ENCODE data around the gene RNPEPL1.

The RNPEPL1 gene

DNA sequence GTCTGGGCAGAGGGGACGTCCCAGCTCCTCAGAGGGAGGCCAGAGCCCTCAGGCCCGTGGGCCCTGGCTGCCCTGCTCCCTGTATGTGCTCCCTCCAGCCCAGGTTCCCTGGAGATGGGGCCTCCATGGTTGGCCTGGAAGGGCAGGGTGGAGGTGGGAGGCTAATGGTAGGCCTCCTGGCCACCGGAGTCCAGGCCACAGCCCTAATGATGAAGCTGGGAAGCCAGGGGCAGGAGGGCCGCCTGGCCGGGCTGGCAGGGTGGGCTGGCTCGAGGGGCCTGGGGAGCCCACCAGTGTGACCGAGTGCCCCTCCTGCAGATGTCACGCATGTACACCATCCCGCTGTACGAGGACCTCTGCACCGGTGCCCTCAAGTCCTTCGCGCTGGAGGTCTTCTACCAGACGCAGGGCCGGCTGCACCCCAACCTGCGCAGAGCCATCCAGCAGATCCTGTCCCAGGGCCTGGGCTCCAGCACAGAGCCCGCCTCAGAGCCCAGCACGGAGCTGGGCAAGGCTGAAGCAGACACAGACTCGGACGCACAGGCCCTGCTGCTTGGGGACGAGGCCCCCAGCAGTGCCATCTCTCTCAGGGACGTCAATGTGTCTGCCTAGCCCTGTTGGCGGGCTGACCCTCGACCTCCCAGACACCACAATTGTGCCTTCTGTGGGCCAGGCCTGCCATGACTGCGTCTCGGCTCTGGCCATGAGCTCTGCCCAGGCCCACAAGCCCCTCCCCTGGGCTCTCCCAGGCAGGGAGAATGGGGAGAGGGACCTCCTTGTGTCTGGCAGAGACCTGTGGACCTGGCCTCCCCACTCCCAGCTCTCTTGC is 9.2 kb downstream of the RNPEPL1 start:
- no peak for DNase-seq

DNA sequence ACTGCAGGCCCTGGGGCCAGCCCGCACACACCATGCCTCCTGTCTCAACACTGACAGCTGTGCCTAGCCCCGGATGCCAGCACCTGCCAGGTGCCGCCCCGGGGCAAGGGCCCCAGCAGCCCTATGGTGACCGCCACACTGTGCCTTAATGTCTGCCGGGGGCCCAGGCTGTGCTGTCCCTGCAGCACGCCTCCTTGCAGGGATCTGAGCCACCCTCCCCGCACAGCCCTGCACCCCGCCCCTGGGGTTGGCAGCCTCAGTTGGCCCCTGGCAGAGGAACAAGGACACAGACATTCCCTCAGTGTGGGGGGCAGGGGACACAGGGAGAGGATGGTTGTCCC is 9.8 kb downstream of the RNPEPL1 start:
- no peak for DNase-seq

DNA sequence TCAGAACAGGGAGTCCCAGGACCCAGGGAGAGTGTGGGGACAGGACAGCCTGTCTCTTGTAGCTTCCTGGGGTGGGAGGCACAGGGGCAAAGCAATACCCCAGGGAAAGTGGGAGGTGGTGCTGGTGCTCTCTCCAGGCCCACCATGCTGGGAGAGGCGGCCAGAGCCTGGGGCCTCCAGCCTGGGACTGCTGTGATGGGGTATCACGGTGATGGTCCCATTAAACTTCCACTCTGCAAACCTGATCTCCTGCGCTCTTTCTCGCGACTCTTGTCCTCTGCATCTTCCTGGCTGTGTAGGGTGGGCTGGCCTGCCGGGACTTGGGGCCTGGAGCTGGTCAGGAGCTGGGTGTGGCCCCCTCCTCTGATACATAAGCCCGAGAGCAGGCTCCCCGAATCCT is 10.2 kb downstream of the RNPEPL1 start:
- DNase-seq: no peak

DNA sequence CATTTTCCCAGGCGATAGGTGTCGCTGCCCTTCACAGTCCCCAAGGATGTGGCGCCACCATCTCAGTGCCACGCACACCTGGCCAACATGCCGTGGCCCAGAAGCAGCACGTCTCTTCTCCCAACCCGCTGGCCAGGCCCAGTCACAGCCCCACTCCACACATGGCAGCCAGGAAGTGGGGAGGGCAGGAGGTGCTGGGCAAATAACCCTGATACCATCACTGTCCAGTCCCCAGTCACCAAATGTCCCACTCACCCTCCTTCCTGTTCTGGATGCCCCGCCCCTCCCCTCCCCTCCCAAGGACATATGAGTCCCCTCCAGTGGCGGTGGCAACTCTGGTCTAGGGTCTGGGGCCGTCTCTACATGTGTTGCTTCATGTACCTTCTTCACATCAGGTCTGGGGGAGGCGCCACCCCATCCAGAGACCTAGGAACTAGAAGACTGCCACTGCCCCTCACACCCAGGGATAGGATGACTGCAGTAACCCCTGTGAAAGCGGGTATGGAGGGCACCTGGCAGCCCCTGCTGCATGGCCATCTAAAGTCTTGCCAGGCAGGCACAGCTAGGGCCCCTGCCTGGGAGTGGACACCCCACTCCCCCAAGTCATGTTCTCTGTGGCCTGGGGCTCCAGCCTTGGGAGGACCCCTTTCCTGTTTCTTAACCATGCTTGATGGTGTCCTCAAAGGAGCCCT is 10.9 kb downstream of the RNPEPL1 start:
- DNase-seq: no peak

DNA sequence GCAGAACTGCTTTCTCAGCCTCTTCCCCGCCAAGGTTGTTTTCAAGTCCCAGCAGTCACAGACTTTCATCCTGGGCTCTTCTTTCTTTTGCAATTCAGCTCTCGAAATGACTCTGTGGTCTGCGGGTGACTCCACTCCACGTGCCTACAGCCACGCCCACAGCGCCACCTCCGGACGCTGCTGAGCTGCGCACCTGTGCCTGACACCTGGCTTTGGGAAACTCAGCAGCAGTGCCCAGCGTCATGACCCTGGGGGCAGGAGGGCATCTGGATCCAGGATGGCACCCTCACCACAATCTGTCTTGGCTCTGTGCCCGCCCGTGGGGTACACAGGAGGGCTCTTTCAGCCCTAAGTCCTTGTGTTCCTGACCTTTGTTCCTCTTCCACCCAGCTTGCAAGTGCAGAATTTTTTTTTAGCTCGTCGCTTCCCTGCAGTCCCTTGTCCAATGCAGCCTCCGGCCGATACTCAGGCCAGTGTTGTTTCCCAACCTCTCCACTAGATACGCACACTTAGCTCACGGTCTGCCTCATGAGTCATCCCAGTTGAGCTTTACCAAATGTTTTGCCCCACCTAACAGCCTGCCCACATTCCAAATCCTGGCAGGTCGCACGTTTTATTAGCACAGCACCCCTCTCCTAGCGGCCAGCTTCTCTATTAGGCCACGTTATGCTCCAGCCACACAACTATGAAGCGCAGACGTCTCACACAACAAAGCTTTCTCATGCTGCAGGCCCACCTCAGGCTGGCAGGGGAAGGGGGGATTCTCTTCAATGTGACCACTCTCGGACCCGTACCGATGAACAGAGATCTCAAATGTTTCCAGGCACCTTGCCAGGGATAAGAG is 11.7 kb downstream of the RNPEPL1 start:
- DNase-seq: peak; percentile 79

DNA sequence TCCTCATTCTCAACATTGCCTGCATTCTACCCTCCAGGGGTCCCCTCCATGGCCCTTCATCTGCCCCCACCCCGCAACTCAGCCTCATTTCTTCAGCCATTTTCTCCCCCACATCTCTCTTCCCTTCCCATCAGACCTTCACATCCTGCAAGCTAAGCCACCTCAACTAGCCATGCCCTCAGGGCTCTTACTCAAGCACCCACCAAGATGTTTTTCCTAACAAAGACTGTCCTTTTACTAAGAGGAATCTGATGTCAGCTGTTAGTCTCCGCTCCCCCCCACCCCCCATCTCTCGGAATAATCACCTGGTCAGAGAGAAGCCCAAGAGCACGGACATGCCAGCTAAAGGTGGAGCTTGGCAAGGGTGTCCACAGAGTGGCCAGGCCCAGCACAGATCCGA is 13.5 kb downstream of the RNPEPL1 start:
- DNase-seq: no peak

DNA sequence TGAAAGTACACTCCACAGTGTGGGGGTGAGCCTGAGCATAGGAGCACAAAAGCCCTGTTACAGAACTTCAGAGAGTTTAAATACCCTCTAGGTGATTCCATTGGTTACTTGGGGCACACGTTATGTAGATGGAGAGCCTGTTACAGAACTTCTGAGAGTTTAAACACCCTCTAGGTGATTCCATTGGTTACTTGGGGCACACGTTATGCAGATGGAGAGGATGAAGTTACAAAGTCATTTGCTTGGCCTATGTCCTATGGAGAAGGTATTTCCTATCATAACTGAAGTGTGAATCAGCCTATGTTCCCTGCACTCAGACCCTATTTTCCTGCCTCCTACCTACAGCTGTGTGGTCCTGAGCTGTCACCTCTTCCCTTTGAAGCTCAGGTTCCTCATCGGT is 14.5 kb downstream of the RNPEPL1 start:
- no peak for DNase-seq

DNA sequence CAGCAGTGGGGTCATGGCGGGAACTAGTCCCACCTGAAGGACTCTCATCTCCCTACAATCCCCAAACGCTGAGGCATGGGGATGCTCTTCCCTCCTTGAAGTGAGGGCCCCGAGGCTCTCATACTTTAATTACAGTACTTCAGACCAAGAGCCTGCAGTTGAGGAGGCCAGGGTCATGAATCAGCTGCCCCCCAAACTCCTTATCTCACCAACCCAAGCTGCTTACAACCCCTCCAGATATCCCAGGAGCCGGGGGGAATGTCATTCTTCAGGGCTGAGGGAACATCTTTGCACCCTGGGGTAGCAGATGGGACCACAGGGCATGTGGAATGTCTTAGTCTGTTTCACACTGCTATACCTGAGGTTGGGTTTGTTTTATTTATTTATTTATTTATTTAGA is 15.5 kb downstream of the RNPEPL1 start:
- no peak for DNase-seq

DNA sequence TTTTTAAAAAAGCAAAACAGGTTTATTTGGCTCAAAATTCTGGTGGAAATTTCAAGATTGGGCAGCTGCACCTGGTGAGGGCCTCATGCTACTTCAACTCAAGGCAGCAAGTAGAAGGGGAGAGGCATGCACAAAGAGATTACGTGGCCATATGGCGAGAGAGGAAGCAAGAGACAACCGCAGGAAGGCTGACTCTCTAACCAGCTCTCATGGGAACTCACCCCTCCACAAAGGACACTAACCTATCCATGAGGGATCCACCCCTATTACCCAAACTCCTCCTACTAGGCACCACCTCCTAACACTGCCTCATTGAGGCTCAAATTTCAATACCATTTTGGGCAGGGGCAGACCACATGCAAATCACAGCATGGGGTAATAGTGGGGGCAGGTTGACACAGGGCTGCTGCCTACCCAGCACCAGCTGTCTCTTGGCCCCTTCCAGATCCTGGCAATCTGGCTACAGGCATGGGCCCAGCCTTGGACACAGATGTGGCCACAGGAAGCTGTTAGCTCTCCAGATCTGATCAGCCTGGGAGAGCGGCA is 16.3 kb downstream of the RNPEPL1 start:
- DNase-seq: no peak

DNA sequence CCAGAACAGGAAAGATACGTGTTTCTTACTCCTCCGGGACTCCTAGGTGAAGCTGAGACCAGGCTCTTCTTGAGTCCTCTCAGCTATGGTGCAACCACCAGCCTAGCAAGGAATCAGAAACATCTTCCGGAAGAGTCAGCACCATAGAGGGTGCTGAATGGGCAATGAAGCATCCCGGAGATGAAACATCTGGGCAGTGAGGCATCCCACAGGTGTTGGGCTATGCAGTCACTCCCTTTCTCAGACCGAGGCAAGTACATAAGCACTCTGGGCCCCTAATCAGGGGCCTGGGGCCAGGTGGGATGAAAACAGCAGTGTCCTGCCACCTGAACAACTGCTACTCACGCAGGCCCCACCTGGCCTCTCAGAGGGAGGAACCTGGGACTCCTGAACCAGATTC is 16.8 kb downstream of the RNPEPL1 start:
- no peak for DNase-seq

DNA sequence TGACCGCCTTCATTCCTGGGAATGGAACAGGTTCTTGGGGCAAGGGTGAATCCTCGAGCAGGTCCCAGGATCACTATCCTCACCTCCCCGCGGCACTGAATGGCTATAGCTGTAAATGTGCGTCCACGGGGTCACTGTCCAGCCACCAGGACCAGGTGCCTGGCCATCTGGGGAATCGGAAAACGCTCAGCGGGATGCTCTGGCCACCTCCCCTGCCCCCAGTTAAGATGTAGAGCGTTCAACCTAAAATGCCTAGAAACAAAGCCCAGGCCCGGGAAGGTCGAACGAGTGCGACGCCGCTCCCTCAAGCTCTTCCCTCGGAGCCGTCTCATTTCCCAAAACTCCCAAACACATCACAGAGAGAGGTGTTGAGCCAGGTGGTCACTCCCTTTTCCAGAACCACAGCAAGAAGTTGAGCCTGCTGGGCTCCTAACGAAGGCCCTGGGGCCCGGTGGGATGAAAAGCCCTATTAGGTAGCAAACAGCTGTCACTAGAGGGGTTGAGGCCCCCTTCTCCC is 17.5 kb downstream of the RNPEPL1 start:
- no peak for DNase-seq

DNA sequence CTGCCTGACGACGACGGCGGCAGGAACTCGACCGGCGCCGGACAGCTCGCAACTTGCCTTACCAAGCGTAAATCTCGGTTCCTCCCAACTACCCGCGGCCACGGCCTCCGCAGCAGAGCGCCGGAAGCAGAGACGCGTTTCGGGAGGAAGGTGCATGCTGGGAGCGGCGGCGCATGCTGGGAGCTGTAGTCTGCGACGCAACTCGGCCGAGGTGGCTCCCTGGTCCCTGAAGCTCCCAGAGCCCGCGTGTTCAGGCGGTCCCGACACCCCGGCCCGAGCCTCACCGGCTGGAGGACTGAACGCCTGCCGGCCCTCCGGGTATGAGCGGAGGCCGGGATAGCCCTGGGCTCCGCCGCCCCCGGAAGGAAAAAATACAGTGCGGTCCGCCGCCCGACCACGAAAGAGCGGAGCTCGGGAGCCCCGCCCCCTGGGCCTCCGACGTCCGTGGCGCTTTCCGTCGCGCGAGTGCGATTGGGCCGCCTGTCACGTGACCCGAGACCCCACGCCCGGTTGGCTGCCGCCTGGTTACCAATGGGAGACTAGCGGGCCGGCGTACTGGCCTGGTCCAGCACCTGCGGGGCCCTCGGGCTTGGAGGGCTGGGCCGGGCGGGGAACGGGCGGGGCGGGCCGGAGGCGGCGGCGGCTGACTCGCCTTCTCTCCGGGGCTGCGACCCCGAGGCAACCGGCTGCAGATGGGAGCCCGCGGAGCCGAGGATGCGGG is 18.1 kb downstream of the RNPEPL1 start, which contains the start of gene CAPN10:
Gene CAPN10 (plus strand): TSS at position 537 of the 721 bp plus-strand sequence. CDS start 178 bp downstream, at position 715.
- DNase-seq: peak; percentile 98

DNA sequence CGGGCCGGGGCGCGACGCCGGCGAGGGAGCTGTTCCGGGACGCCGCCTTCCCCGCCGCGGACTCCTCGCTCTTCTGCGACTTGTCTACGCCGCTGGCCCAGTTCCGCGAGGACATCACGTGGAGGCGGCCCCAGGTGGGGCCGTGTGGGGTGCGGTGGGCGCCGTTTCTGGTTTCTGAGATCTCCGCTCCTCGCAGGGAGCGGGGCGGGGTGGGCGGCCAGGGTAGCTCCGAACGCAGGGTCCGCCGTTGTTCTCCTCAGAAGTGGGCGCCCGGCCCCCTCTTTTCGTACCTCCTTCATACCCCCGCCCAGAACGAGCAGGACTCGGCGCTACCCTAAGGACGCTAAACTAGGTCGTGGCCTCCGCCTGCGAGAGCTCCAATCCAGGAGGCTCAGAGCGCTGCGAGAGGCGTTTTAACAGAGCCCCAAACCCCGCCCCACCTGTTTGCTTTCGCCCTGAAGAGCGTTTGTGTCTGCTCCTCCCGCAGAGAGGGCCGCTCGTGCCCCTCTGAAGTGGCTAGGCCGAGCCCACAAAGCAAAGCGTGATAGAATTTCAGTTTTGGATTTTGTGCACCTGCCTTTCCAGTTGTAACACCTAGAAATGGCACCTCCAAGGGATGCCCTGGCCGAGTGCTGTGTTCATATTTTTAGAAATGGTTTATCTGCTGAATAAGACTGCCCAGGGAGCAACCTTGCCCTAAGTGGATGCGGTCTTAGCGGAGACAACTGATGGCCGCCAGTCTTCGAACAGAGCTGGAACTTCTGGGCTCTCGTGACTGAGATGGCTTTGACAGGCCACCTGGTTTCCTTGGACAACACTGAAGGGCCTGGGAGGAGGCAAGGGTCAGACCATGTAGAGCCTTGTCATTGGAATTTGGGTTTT is 18.9 kb downstream of the RNPEPL1 start:
- peak; percentile 64 for DNase-seq

DNA sequence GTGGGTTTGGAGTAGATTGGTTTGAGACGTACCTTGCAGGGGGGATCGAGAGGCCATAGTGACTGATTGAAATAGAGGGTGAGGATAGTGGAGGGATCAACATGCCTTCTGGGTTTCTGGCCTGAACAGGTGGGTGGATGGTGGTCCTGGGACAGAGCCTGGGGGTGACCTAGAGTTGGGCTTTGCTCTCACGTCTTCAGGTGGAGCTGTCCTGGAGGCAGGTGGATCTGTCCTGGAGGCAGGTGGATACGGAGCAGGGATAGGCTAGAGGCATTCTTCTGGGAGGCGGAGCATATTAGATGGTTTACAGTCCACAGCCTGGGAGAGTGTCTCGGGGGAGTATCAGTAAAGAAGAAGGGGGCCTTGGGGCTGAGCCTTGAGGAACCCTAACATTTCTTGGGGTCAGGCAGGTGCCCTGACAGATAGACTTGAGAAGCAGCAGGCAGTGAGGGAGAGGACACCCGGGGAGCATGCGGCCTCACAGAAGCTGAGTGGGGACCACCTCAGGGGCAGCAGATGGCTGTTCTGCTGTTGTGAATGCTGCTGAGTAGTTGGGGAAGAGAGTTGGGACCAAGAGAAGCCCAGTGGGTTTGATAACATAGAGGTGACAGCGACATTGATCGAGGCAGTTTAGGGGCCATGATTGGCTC is 19.8 kb downstream of the RNPEPL1 start:
- DNase-seq: no peak

DNA sequence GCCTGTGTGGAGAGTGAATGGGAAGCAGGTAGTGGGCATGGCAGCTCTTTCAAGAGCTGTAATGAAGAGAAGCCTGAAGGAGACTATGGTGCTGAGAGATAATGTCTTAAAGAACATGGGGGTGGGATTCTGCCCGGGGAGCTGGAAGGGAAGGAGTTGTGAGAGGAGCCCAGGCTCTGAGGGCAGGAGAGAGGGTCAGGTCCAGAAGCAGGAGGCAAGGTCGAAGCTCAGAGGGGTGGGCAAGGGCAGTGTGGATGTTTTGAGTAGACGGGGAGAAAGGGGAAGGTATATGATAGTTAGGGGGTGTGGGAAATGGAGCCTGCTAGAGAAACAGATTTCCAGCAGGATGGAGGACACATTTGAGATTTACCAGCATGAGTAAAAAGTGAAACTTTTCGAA is 20.4 kb downstream of the RNPEPL1 start:
- no peak for DNase-seq

DNA sequence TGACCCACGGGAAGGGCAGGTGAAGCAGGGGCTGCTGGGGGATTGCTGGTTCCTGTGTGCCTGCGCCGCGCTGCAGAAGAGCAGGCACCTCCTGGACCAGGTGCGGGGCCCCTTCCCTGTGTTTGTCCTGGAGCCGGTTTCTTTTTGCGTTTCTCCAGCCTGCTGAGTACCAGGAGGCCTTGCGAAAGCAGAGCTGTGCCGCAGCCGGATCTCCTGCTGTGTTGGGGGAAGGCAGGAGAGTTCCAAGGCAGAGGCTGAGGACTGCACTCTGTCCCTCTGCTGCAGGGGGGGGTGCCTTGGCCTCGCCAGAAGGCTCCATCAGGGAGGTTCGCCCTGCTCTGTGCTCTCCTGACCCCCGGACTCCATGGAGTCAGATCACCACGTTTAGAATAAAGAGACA is 21.1 kb downstream of the RNPEPL1 start:
- no peak for DNase-seq

DNA sequence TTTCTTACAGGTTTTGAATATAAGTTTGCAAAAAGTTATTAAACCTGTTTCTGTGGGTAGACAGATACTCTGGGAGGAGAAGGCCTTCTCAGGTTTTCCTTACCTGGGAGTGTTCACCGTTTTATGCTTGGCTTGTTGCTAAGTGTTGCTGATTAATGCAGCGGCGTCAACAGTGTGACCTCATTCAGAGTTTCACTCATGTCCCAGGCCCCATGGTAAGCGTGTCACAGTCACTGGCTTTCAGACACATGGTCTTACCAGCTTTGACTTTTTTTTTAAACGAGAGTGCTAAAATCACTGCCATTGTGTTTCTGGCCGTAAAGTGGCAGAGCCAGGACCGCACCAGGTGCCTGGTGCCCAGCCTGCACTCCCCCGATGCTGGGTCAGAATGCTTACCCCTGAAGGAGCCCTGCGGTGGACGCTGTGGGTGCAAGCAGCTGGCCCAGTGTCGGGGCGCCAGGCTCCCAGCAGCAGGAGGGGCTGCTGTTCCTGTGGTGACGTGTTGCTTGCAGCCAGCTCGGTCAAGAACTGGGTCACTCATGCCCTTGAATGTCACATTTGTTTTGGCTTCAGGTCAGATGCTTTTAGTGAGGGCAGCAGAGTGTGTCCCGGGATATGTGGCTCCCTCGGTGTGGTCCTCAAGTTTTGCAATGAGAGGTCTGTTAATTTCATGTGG is 21.7 kb downstream of the RNPEPL1 start:
- no peak for DNase-seq

DNA sequence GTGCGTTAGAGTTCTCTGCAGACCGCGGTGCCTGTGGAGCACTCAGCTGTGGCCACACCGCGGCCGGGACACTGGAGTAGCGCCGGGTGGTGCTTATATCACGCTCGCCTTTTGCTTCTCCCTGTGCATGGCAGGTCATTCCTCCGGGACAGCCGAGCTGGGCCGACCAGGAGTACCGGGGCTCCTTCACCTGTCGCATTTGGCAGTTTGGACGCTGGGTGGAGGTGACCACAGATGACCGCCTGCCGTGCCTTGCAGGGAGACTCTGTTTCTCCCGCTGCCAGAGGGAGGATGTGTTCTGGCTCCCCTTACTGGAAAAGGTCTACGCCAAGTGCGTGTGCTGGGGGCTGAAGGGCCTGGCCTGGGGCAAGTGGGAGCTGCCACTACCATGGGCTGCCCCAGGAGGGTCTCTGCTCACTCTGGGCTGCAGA is 22.4 kb downstream of the RNPEPL1 start:
- no peak for DNase-seq

DNA sequence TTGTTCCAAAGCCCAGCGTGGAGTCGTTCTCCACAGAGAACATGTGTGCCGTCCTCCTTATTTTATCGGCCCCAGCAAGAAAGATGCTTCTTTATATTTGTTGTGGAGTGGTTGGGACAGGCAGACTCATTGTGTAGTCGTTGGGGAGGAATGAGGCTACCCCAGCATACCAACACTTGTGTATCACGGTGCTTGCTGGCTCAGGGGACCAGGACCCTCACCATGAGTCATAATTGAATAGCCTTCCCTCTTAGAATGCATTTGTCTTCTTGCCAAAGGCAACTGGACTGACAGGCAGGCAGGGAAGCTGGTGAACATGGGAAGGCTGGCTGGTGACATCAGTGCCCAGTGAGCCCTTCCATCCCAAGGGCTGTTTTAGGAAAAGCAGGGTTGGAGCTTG is 22.9 kb downstream of the RNPEPL1 start:
- DNase-seq: no peak

DNA sequence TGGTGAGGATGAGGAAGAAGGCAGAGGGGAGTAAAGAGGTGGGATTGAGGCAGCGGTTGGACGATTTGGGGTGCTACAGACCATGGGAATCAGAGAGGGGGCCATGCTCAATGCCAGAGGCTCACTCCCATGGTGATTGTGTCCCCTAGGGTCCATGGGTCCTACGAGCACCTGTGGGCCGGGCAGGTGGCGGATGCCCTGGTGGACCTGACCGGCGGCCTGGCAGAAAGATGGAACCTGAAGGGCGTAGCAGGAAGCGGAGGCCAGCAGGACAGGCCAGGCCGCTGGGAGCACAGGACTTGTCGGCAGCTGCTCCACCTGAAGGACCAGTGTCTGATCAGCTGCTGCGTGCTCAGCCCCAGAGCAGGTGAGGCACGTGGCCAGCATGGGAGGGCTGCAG is 23.5 kb downstream of the RNPEPL1 start:
- no peak for DNase-seq
